GM12878 (cell line): Measurements from ENCODE around the gene PTMA. TPM values are rescaled to one million over a fixed set of nuclear protein-coding genes. Genes with fewer than 3 reads are reported as not detected.

Source experiments
- BACH1 ChIP-seq: fragments of 450-650 bp; IDR thresholded peaks from 2 replicates; pipeline ENCODE4 v1.6.1; 2017; ENCODE audit warnings: mild to moderate bottlenecking, borderline replicate concordance
- BCL3 ChIP-seq: IDR thresholded peaks from 2 replicates; pipeline ENCODE4 v1.6.1; 2011; ENCODE audit warnings: borderline replicate concordance, low read depth, mild to moderate bottlenecking, moderate library complexity, low read length; ENCODE audit not compliant: insufficient read depth, poor library complexity, severe bottlenecking
- BMI1 ChIP-seq: fragments of 450-650 bp; IDR thresholded peaks from 2 replicates; pipeline ENCODE4 v1.6.1; 2016; ENCODE audit warnings: mild to moderate bottlenecking, moderate library complexity, borderline replicate concordance
- ELK1 ChIP-seq: IDR thresholded peaks from 2 replicates; pipeline ENCODE4 v1.6.1; 2012; ENCODE audit warnings: low read depth, low read length, improper control_type of control experiment
- JUND ChIP-seq: IDR thresholded peaks from 2 replicates; pipeline ENCODE4 v1.6.1; 2012; ENCODE audit warnings: low read depth, mild to moderate bottlenecking, low read length, improper control_type of control experiment, moderate library complexity
- NR2C2 ChIP-seq: IDR thresholded peaks from 2 replicates; pipeline ENCODE4 v1.6.1; 2011; ENCODE audit warnings: borderline replicate concordance, low read depth; ENCODE audit not compliant: control insufficient read depth, insufficient read length
- POLR2A ChIP-seq: IDR thresholded peaks from 2 replicates; pipeline ENCODE4 v1.6.1; 2011; ENCODE audit warnings: low read depth, mild to moderate bottlenecking, low read length
- RFX5 ChIP-seq: IDR thresholded peaks from 2 replicates; pipeline ENCODE4 v1.6.1; 2011; ENCODE audit warnings: low read depth, low read length, improper control_type of control experiment
- SIN3A ChIP-seq: IDR thresholded peaks from 2 replicates; pipeline ENCODE4 v1.6.1; 2012; ENCODE audit warnings: low read depth, low read length, improper control_type of control experiment
- STAT3 ChIP-seq: IDR thresholded peaks from 2 replicates; pipeline ENCODE4 v1.6.1; 2011; ENCODE audit warnings: low read depth, low read length, improper control_type of control experiment
- SUPT20H ChIP-seq: IDR thresholded peaks from 2 replicates; pipeline ENCODE4 v1.6.1; 2011; ENCODE audit warnings: low read depth, mild to moderate bottlenecking, low read length, moderate library complexity, borderline replicate concordance; ENCODE audit not compliant: control insufficient read depth
- YY1 ChIP-seq: IDR thresholded peaks from 2 replicates; pipeline ENCODE4 v1.6.1; 2011; ENCODE audit warnings: low read depth, mild to moderate bottlenecking, low read length
- polyA plus RNA-seq, 11 experiments: library from polyadenylated mRNA; depleted of rRNA in 4 of 11; unstranded in 6 of 11; stranded (reverse) in 5 of 11; fragments of >200 nt; fragmentation: Nextera tagmentation in 4 of 11; fragmentation: Illumina TruSeq in 1 of 11; extraction: Ambion mirVana in 4 of 11; extraction: Trizol in 1 of 11; gene quantifications; 1 replicate in 1 of 11; 2 replicates in 10 of 11; pipeline versions ENCODE4 v1.2.1 to v1.2.3, GENCODE V29; 2011 to 2016; ENCODE audit warnings: inconsistent platforms in 2 of 11, missing spikeins in 2 of 11, low read depth in 1 of 11
- total RNA-seq, 4 experiments: library from RNA; depleted of rRNA in 3 of 4; stranded (reverse); fragments of >200 nt in 3 of 4; fragmentation: Illumina TruSeq in 1 of 4; extraction: Trizol in 1 of 4; gene quantifications; 2 replicates each; pipeline versions ENCODE4 v1.2.1 to v1.2.3, GENCODE V29; 2013 to 2021
- TF ChIP-seq, protein P1 (sequence below): IDR thresholded peaks from 2 replicates; pipeline ENCODE4 v1.6.1; 2012; ENCODE audit warnings: mild to moderate bottlenecking, low read depth, low read length
- TF ChIP-seq, protein P2 (sequence below), 3 experiments: IDR thresholded peaks in 2 of 3; conservative IDR thresholded peaks in 1 of 3; 2 replicates each; pipeline ENCODE4 v1.5.1; 2011; ENCODE audit warnings: low read depth in 3 of 3, low read length in 3 of 3, mild to moderate bottlenecking in 3 of 3, control low read depth in 2 of 3, moderate library complexity in 2 of 3, inconsistent platforms in 1 of 3, mixed read lengths in 1 of 3; ENCODE audit not compliant: control insufficient read depth in 2 of 3, insufficient read depth in 1 of 3; ENCODE audit errors: extremely low read depth in 1 of 3
- TF ChIP-seq, protein P3 (sequence below): fragments of 450-650 bp; conservative IDR thresholded peaks from 2 replicates; pipeline ENCODE4 v1.6.1; 2017; ENCODE audit warnings: mild to moderate bottlenecking, moderate library complexity
- TF ChIP-seq, protein P4 (sequence below): IDR thresholded peaks from 2 replicates; pipeline ENCODE4 v1.6.1; 2011; ENCODE audit warnings: low read depth, mild to moderate bottlenecking, low read length, moderate library complexity, borderline replicate concordance; ENCODE audit errors: extremely low read depth

The PTMA gene
- total and polyA plus RNA-seq, 10 of the 15 experiments (the other 5 are each of a cell fraction or from before 2014, with no cell fraction given) = 1,144 to 5,018 (median 3,464) TPM

DNA sequence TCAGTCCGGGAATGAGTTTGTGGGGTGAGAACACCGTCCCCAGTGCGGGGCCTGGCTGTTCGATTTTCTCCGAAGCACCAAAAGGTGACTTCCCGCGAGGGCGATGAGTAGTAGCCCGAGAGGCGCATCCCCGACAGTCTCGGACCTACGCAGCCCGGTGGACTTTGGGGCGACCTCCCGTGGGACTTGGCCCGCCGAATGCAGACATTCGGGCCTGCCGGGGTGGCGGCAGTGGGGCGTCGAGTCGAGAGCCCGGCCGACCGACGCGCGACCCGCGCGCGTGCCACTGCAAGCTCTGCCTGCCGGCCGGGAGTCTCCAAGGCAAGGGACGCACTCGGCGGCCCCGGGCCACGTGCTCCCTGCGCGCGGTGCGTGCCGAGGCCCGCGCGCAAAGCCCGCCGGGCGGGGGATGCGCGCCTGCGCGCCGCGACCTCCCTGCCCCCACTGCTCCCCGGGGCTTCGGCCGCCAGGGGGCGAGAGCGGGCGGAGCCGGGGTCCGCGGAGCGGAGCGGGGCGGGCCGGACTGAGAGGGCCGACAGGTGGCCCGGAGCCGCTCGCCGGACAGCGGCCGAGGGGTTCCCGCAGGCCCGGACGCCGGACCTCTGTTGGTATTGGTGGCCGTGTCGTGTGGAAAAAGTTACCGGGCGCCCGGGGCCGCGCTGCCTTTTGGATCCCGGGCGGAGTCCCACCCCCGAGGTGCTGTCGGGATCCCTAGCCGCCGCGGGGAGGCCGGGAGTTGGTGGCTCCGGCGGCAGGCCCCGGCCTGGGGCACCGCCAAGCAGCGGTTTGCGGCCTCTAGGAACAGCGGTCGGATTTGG is 1.9 kb downstream of the PTMA start (continued):
- TF ChIP-seq, protein P1, sequence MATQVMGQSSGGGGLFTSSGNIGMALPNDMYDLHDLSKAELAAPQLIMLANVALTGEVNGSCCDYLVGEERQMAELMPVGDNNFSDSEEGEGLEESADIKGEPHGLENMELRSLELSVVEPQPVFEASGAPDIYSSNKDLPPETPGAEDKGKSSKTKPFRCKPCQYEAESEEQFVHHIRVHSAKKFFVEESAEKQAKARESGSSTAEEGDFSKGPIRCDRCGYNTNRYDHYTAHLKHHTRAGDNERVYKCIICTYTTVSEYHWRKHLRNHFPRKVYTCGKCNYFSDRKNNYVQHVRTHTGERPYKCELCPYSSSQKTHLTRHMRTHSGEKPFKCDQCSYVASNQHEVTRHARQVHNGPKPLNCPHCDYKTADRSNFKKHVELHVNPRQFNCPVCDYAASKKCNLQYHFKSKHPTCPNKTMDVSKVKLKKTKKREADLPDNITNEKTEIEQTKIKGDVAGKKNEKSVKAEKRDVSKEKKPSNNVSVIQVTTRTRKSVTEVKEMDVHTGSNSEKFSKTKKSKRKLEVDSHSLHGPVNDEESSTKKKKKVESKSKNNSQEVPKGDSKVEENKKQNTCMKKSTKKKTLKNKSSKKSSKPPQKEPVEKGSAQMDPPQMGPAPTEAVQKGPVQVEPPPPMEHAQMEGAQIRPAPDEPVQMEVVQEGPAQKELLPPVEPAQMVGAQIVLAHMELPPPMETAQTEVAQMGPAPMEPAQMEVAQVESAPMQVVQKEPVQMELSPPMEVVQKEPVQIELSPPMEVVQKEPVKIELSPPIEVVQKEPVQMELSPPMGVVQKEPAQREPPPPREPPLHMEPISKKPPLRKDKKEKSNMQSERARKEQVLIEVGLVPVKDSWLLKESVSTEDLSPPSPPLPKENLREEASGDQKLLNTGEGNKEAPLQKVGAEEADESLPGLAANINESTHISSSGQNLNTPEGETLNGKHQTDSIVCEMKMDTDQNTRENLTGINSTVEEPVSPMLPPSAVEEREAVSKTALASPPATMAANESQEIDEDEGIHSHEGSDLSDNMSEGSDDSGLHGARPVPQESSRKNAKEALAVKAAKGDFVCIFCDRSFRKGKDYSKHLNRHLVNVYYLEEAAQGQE = peak; percentile 39; the same call in 1 of the 2 replicates
- TF ChIP-seq ELK1 = no peak
- TF ChIP-seq STAT3 = no peak
- TF ChIP-seq, protein P2, sequence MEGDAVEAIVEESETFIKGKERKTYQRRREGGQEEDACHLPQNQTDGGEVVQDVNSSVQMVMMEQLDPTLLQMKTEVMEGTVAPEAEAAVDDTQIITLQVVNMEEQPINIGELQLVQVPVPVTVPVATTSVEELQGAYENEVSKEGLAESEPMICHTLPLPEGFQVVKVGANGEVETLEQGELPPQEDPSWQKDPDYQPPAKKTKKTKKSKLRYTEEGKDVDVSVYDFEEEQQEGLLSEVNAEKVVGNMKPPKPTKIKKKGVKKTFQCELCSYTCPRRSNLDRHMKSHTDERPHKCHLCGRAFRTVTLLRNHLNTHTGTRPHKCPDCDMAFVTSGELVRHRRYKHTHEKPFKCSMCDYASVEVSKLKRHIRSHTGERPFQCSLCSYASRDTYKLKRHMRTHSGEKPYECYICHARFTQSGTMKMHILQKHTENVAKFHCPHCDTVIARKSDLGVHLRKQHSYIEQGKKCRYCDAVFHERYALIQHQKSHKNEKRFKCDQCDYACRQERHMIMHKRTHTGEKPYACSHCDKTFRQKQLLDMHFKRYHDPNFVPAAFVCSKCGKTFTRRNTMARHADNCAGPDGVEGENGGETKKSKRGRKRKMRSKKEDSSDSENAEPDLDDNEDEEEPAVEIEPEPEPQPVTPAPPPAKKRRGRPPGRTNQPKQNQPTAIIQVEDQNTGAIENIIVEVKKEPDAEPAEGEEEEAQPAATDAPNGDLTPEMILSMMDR (IDR thresholded peaks at IDR 0.05 in 2 of 3, conservative IDR thresholded peaks at IDR 0.05 in 1 of 3; ENCODE audit: control insufficient read depth in 2 of 3, extremely low read depth in 1 of 3, insufficient read depth in 1 of 3, low read depth in 3 of 3, low read length in 3 of 3) = peak; percentile 70 to 92 (median 76); a peak in 4 of 6 replicates
- no peak for TF ChIP-seq SIN3A
- no peak for TF ChIP-seq RFX5
- TF ChIP-seq BMI1 = no peak
- TF ChIP-seq, protein P3, sequence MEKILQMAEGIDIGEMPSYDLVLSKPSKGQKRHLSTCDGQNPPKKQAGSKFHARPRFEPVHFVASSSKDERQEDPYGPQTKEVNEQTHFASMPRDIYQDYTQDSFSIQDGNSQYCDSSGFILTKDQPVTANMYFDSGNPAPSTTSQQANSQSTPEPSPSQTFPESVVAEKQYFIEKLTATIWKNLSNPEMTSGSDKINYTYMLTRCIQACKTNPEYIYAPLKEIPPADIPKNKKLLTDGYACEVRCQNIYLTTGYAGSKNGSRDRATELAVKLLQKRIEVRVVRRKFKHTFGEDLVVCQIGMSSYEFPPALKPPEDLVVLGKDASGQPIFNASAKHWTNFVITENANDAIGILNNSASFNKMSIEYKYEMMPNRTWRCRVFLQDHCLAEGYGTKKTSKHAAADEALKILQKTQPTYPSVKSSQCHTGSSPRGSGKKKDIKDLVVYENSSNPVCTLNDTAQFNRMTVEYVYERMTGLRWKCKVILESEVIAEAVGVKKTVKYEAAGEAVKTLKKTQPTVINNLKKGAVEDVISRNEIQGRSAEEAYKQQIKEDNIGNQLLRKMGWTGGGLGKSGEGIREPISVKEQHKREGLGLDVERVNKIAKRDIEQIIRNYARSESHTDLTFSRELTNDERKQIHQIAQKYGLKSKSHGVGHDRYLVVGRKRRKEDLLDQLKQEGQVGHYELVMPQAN = peak; percentile 84
- no peak for TF ChIP-seq POLR2A
- peak; percentile 93 for TF ChIP-seq BACH1
- 0 out of 2 replicates have a peak, but pooled peaks have one; percentile 17 for TF ChIP-seq JUND
- peak; percentile 63 for TF ChIP-seq BCL3
- TF ChIP-seq, protein P4, sequence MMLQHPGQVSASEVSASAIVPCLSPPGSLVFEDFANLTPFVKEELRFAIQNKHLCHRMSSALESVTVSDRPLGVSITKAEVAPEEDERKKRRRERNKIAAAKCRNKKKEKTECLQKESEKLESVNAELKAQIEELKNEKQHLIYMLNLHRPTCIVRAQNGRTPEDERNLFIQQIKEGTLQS = peak; percentile 63; the same call in 1 of the 2 replicates
- no peak for TF ChIP-seq NR2C2
- TF ChIP-seq YY1 = peak; percentile 87
- no peak for TF ChIP-seq SUPT20H
